Measurements from ENCODE around the gene GPR108.

GRCh38 chr19:6767081-6767356 is 29.6 kb upstream of the GPR108 start:
- TF ChIP-seq TCF7L2 (IDR thresholded peaks at IDR 0.05; ENCODE audit: low read depth, low read length): no peak
- TF ChIP-seq, protein P1, sequence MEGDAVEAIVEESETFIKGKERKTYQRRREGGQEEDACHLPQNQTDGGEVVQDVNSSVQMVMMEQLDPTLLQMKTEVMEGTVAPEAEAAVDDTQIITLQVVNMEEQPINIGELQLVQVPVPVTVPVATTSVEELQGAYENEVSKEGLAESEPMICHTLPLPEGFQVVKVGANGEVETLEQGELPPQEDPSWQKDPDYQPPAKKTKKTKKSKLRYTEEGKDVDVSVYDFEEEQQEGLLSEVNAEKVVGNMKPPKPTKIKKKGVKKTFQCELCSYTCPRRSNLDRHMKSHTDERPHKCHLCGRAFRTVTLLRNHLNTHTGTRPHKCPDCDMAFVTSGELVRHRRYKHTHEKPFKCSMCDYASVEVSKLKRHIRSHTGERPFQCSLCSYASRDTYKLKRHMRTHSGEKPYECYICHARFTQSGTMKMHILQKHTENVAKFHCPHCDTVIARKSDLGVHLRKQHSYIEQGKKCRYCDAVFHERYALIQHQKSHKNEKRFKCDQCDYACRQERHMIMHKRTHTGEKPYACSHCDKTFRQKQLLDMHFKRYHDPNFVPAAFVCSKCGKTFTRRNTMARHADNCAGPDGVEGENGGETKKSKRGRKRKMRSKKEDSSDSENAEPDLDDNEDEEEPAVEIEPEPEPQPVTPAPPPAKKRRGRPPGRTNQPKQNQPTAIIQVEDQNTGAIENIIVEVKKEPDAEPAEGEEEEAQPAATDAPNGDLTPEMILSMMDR (IDR thresholded peaks at IDR 0.05): no peak
- TF ChIP-seq POLR2AphosphoS5 (IDR thresholded peaks at IDR 0.05; ENCODE audit: low read depth, low read length): no peak
